ENCODE results near the gene AKAP8L.
A peak's percentile ranks its signal among the peaks of the same experiment; 100 is the strongest.

AKAP8L gene

GRCh38 chr19:15423130-15423529 is 4.3 kb upstream of the AKAP8L start:
- TF ChIP-seq CTCF (IDR thresholded peaks at IDR 0.05) = no peak
- Mint-ChIP-seq H3K27me3 (ENCODE audit: low read depth, poor library complexity) (peaks cover 5% of the 10 kb centered on the region), H3K4me3 (no peak overlapping the region), H3K27ac (no peak overlapping the region), H3K36me3 (ENCODE audit: low read depth) (peaks cover 53% of the 10 kb centered on the region), H3K4me1 (peaks cover 13% of the 10 kb centered on the region), H3K9me3 (peaks cover 23% of the 10 kb centered on the region)
- no peak for DNase-seq

- Mint-ChIP-seq H3K27me3 (ENCODE audit: low read depth, poor library complexity) (peaks cover 5% of the 10 kb centered on the region), H3K9me3 (peaks cover 23% of the 10 kb centered on the region), H3K36me3 (ENCODE audit: low read depth) (peaks cover 52% of the 10 kb centered on the region), H3K4me3 (no peak overlapping the region), H3K27ac (no peak overlapping the region), H3K4me1 (peaks cover 20% of the 10 kb centered on the region)
- no peak for DNase-seq
- TF ChIP-seq CTCF (IDR thresholded peaks at IDR 0.05) = no peak
Measured at GRCh38 chr19:15422296-15423075, 3.7 kb upstream of the AKAP8L start.

DNA sequence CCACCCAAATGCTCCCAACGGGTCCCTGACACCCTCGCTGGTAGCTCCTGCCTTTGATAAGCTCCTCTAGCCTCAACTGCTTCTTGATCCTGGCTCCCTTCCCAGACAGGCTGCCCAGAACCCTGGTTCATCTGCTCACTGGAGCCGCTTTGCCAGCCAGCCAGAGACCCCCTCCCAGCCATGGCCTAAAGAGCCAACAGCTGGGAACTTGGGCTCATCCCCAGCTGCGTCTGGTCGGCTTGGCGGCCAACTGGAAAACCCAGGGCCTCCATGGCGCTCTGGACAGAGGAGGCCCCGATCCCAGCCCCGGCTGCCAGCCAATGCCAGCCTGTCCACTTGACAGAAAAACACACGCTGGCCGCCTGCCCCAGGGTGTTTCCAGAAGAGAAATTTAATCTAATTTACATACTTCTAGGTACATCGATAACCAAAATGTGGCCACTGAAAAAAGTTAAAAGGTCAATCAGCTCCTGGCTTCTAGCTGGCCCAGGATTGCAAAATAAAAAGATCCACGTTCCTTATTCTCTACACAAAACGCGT is 3.0 kb upstream of the AKAP8L start:
- no peak overlapping the region for H3K4me3 Mint-ChIP-seq
- H3K4me1 Mint-ChIP-seq = peaks cover 26% of the 10 kb centered on the region
- peak overlapping the region; percentile 59 for H3K27ac Mint-ChIP-seq
- DNase-seq = no peak
- peaks cover 23% of the 10 kb centered on the region for H3K9me3 Mint-ChIP-seq
- no peak for TF ChIP-seq CTCF (IDR thresholded peaks at IDR 0.05)
- peaks cover 52% of the 10 kb centered on the region for H3K36me3 Mint-ChIP-seq (ENCODE audit: low read depth)
- H3K27me3 Mint-ChIP-seq (ENCODE audit: low read depth, poor library complexity) = peaks cover 5% of the 10 kb centered on the region

GRCh38 chr19:15421136-15421695 is 2.4 kb upstream of the AKAP8L start:
- TF ChIP-seq CTCF (IDR thresholded peaks at IDR 0.05) = no peak
- H3K27me3 Mint-ChIP-seq (ENCODE audit: low read depth, poor library complexity) = peaks cover 5% of the 10 kb centered on the region
- DNase-seq = no peak
- H3K4me3 Mint-ChIP-seq = no peak overlapping the region
- H3K27ac Mint-ChIP-seq = peak overlapping the region; percentile 59
- peaks cover 19% of the 10 kb centered on the region for H3K9me3 Mint-ChIP-seq
- peaks cover 32% of the 10 kb centered on the region for H3K4me1 Mint-ChIP-seq
- peaks cover 52% of the 10 kb centered on the region for H3K36me3 Mint-ChIP-seq (ENCODE audit: low read depth)

DNA sequence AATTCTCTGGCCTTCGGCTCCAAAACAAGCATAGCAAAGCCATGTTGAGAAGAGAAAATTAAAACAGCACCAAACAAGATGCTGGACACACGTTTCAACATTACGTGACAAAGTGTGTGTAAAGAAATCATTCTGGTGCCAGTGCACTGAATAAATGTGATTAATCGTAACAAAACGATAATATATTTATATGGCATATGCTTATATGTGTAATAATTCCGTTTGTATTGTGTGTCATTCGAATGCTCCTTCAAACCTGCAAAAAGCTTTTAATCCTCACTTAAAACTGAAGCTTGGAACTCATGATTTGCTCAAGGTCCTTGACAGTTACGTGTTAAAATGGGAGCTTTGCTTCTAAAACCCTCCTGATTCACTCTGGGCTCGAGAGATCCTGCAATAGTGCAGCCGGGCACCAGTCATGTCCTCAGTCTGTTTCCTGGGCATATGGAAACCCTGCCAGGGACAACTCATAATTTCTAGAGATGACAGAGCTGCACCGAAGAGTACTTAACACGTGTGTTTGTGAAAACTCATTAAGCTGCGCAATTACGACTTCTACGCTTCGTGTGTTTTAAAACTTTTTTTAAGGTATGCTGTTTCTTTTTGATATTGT is 731 bp upstream of the AKAP8L start:
- DNase-seq = no peak
- H3K36me3 Mint-ChIP-seq (ENCODE audit: low read depth) = peaks cover 56% of the 10 kb centered on the region
- H3K4me1 Mint-ChIP-seq = peaks cover 41% of the 10 kb centered on the region
- H3K9me3 Mint-ChIP-seq = peaks cover 14% of the 10 kb centered on the region
- peaks cover 5% of the 10 kb centered on the region for H3K27me3 Mint-ChIP-seq (ENCODE audit: low read depth, poor library complexity)
- H3K27ac Mint-ChIP-seq = no peak overlapping the region
- peak overlapping the region; percentile 69 for H3K4me3 Mint-ChIP-seq
- no peak for TF ChIP-seq CTCF (IDR thresholded peaks at IDR 0.05)
